OCI-LY1 (cell line): Measurements from ENCODE around the gene FRY.

Source experiments
- H2AFZ ChIP-seq: fragments of 200-600 bp; sonication (generic), shearing (Covaris generic); 2 replicates; pipeline ENCODE4 v1.6.0; 2014; ENCODE audit warnings: antibody characterized with exemption, mild to moderate bottlenecking, low read length
- H3F3A ChIP-seq: fragments of 200-600 bp; sonication (generic), shearing (Covaris generic); 2 replicates; pipeline ENCODE4 v1.6.0; 2014; ENCODE audit warnings: mild to moderate bottlenecking, antibody characterized with exemption, low read length, moderate library complexity; ENCODE audit not compliant: insufficient read depth
- H3K27ac ChIP-seq: fragments of 200-600 bp; sonication (generic); 2 replicates; pipeline ENCODE4 v1.5.1; 2014; ENCODE audit warnings: low read length, mixed run types, mild to moderate bottlenecking, low read depth; ENCODE audit not compliant: poor library complexity, severe bottlenecking
- H3K27me3 ChIP-seq: fragments of 200-600 bp; sonication (generic); 2 replicates; pipeline ENCODE4 v1.6.0; 2014; ENCODE audit warnings: antibody characterized with exemption, mild to moderate bottlenecking, low read length, moderate library complexity; ENCODE audit not compliant: insufficient read depth
- H3K36me3 ChIP-seq: fragments of 200-600 bp; sonication (generic); 2 replicates; pipeline ENCODE4 v1.6.1; 2014; ENCODE audit warnings: mild to moderate bottlenecking, antibody characterized with exemption, low read length, moderate library complexity, mixed read lengths; ENCODE audit not compliant: insufficient read depth
- H3K4me1 ChIP-seq: fragments of 200-600 bp; sonication (generic); 2 replicates; pipeline ENCODE4 v1.5.1; 2014; ENCODE audit warnings: mild to moderate bottlenecking, low read length, moderate library complexity; ENCODE audit not compliant: insufficient read depth, severe bottlenecking
- H3K4me2 ChIP-seq: fragments of 200-600 bp; sonication (generic), shearing (Covaris generic); 2 replicates; pipeline ENCODE4 v1.6.1; 2014; ENCODE audit warnings: low read length
- H3K4me3 ChIP-seq: fragments of 200-600 bp; sonication (generic); 2 replicates; pipeline ENCODE4 v1.5.1; 2014; ENCODE audit warnings: low read length, low read depth, mild to moderate bottlenecking, mixed read lengths; ENCODE audit not compliant: poor library complexity, severe bottlenecking
- H3K79me2 ChIP-seq: fragments of 200-600 bp; shearing (Covaris generic); 2 replicates; pipeline ENCODE4 v1.6.1; 2016; ENCODE audit warnings: mixed run types, low read length, mixed read lengths; ENCODE audit not compliant: insufficient read depth
- H3K9ac ChIP-seq: fragments of 200-600 bp; sonication (generic), shearing (Covaris generic); 2 replicates; pipeline ENCODE4 v1.6.1; 2014; ENCODE audit warnings: mild to moderate bottlenecking, low read length, mixed read lengths
- H3K9me2 ChIP-seq: fragments of 200-600 bp; sonication (generic), shearing (Covaris generic); 2 replicates; pipeline ENCODE4 v1.6.1; 2014; ENCODE audit warnings: low read depth, mild to moderate bottlenecking, low read length, mixed read lengths
- H3K9me3 ChIP-seq: fragments of 200-600 bp; shearing (Covaris generic); 2 replicates; pipeline ENCODE4 v1.6.1; 2014; ENCODE audit warnings: low read length, mixed read lengths
- H4K20me1 ChIP-seq: fragments of 200-600 bp; sonication (generic), shearing (Covaris generic); 2 replicates; pipeline ENCODE4 v1.6.0; 2016; ENCODE audit warnings: mild to moderate bottlenecking, low read length; ENCODE audit not compliant: insufficient read depth
- CTCF ChIP-seq: fragments of 200-600 bp; sonication (generic), shearing (Covaris generic); IDR thresholded peaks from 2 replicates; pipeline ENCODE4 v1.5.1; 2017; ENCODE audit warnings: mild to moderate bottlenecking, antibody characterized with exemption, low read length, moderate library complexity, mixed read lengths
- EZH2 ChIP-seq: fragments of 200-600 bp; sonication (generic), shearing (Covaris generic); IDR thresholded peaks from 2 replicates; pipeline ENCODE4 v1.8.0; 2017; ENCODE audit warnings: borderline replicate concordance, mixed run types, mild to moderate bottlenecking, antibody characterized with exemption, low read length, moderate library complexity, mixed read lengths

FRY gene

DNA sequence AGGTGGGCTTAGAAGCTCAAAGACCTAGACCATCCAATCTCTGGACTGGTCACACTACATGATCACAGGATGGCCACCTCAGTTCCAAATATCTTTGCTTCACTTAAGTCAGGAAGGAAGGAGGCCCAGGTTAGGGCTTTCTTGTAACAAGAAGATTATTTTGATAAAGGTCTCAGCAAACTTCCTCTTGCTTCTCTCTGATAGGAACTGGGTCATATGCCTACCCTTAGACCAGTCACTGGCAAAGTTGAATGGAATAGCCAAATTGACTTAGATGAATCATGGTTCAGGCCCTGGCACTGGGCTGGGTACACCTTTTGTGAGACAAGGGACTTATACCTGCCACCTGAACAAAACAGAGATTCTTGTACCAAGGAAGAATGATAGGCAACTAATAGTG lies 11.0 kb downstream of the FRY start:
- TF ChIP-seq EZH2 (no peak), CTCF (no peak)
- no peaks in the 10 kb centered on the region for H4K20me1 ChIP-seq
- peaks cover 6% of the 10 kb centered on the region for H3K4me1 ChIP-seq
- no peaks in the 10 kb centered on the region for H3K36me3 ChIP-seq
- H3K9me2 ChIP-seq: no peaks in the 10 kb centered on the region
- no peaks in the 10 kb centered on the region for H3K79me2 ChIP-seq
- H3K27ac ChIP-seq: no peak overlapping the region
- no peak overlapping the region for H3K4me2 ChIP-seq
- H2AFZ ChIP-seq: no peak overlapping the region
- H3K27me3 ChIP-seq: no peaks in the 10 kb centered on the region
- H3F3A ChIP-seq: no peaks in the 10 kb centered on the region
- H3K9ac ChIP-seq: no peak overlapping the region
- no peaks in the 10 kb centered on the region for H3K9me3 ChIP-seq
- H3K4me3 ChIP-seq: no peak overlapping the region

DNA sequence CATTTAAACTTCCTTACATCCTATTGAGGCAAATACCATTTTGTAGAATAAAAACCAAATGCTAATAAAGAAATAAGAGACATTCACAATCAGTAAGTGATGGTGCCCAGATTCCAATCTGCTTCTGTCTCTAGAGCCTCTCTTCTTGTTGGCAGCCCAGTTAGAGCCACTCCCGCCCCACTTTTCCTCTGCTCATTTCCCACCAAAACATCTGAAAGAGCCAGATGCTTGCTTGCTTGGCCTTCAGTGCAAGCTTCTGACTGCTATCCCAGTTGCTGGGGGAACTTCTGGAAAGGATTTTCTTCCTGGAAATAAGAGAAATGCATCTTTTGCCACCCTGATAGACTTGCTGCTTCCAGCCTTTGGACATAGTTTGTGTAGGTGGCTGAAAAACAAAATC lies 12.9 kb downstream of the FRY start:
- no peaks in the 10 kb centered on the region for H3F3A ChIP-seq
- no peaks in the 10 kb centered on the region for H3K79me2 ChIP-seq
- H3K36me3 ChIP-seq: no peaks in the 10 kb centered on the region
- no peaks in the 10 kb centered on the region for H3K9me3 ChIP-seq
- no peak overlapping the region for H3K9ac ChIP-seq
- no peak overlapping the region for H3K4me2 ChIP-seq
- H3K9me2 ChIP-seq: no peaks in the 10 kb centered on the region
- H3K4me1 ChIP-seq: peaks cover 6% of the 10 kb centered on the region
- TF ChIP-seq CTCF (no peak), EZH2 (no peak)
- H3K27ac ChIP-seq: no peak overlapping the region
- no peaks in the 10 kb centered on the region for H4K20me1 ChIP-seq
- H3K4me3 ChIP-seq: no peak overlapping the region
- no peak overlapping the region for H2AFZ ChIP-seq
- H3K27me3 ChIP-seq: no peaks in the 10 kb centered on the region

DNA sequence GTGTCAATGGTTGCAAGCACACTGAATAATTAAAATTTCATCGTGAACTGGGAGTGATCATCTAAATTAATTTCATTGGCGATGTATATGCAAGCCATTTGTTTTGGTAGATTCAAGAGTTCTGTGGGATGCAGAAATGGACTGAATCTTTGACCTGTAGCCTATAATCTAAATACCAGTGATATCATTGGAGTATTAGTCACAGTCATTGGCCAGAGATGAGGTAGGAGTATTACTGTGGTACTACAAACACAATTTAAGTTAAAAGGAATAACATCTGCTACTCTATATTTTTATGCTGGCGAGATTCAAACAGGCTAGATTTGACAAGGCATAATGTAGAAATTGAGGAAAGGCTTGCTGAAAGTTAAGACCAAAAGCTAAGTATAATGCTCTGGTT lies 14.0 kb downstream of the FRY start:
- Histone ChIP-seq H2AFZ (no peak overlapping the region), H4K20me1 (no peaks in the 10 kb centered on the region), H3K36me3 (no peaks in the 10 kb centered on the region), H3K27me3 (no peaks in the 10 kb centered on the region), H3K79me2 (no peaks in the 10 kb centered on the region), H3K4me1 (peaks cover 6% of the 10 kb centered on the region), H3K4me3 (no peak overlapping the region), H3K27ac (no peak overlapping the region), H3K9me2 (no peaks in the 10 kb centered on the region), H3K4me2 (no peak overlapping the region), H3K9me3 (no peaks in the 10 kb centered on the region), H3K9ac (no peak overlapping the region), H3F3A (no peaks in the 10 kb centered on the region)
- TF ChIP-seq CTCF (no peak), EZH2 (no peak)
